Esophagus mucosa (tissue), 1 donor: ENCODE measurements around the gene LRIG3. TPM values are rescaled to one million over a fixed set of nuclear protein-coding genes. Genes with fewer than 3 reads are reported as not detected.

Experiments used
- ATAC-seq: fragments of 200-7000 bp; cut with Tn5 transposase; one replicate; pipeline ENCODE4 v1.9.1; 2020
- total RNA-seq: library from RNA; stranded (reverse); gene quantifications from one replicate; pipeline ENCODE4 v1.2.4, GENCODE V29; 2023
- donor health status: DM: yes; HTN: yes; CAD: no.

LRIG3 gene
- total RNA-seq: 28.2 TPM

DNA sequence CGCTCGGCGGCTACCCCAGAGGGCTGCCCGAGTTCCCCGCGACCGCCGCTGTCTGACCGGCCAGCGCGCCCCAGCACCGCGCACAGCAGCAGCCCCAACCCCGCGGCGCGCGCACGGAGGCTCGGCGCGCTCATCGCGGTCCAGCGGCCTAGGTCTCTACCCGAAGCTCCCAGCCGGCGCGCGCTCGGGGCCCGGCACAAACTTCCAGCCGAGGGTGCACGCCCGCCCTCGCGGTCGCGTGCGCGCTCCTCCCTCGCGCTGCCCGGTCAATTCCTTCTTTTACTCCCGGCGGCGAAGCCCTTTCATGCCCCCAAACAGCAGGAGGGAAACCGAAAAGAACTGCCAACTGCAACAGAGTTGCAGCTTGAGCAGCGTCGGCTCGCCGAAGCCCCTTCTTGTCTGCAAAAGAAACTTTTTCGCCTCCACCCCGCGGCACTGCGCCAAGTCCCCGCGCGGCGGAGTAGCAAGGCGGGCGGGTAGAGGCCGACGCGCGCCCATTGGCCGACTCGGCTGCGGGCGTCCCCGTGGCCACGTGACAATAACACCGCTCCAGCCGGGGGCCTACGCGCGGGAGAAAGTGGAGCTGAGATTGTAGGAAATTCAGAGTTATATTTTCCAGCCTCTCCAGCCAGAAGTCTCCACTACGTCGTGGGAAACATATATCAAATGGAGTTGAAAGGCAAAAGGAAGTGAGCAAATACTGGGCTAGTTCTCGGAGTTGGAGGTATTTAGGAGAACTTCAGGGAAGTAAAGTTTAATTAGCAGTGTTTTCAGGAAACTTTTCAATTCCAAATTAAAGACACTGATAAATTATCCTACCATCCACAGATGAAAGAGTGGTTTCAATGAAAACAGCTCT lies at the start of gene LRIG3:
Gene LRIG3 (minus strand): TSS at position 403 of the 859 bp plus-strand sequence. CDS start 269 bp downstream, at position 134.
- ATAC-seq: peak; percentile 89

- ATAC-seq: no peak
Observed at GRCh38 chr12:58969237-58969636, 48.9 kb upstream of the LRIG3 start.

GRCh38 chr12:58967561-58967960 lies 47.3 kb upstream of the LRIG3 start:
- ATAC-seq: peak; percentile 79

DNA sequence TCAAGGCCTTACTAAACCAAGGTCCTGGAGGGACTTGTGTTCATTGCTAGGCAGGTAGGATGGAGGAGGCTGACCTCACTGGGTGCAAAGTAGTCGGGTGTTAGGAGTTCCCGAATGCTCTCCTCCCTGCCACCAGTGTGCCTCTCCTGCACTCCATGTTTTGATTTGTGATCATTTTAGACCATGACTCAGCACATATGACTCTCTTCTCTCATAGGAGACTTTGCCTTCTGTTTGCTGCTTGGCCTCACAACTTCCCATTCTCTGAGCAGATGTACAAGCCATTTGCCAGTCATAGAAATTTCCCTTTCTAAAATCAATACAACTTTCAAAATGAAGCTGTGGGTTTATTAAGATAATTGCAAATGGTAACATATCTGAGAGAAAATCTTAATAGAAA lies 46.6 kb upstream of the LRIG3 start:
- ATAC-seq: peak; percentile 8

DNA sequence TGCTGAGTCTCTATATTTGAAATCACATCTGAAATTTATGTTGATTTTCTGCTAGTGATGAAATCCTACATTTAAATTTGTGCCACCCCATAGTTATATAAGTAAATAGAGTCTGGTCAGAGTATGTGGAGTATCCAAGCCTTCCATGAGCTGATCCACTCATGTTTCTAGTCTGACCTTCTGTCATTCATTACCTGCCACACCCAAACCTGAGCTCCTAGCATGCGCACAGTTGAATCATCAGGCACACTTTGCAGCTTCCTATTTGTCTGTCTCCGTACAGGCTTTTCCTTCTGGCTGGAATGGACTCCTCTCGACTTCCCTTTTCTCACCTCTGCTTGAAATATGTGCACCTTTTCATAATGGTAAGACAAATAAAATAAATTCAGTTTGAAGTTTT lies 45.3 kb upstream of the LRIG3 start:
- ATAC-seq: peak; percentile 69

- no peak for ATAC-seq
Observed at GRCh38 chr12:58963844-58964243, 43.5 kb upstream of the LRIG3 start.

- no peak for ATAC-seq
Observed at GRCh38 chr12:58961906-58962305, 41.6 kb upstream of the LRIG3 start.

GRCh38 chr12:58961166-58961565 lies 40.9 kb upstream of the LRIG3 start:
- ATAC-seq: no peak

- no peak for ATAC-seq
Observed at GRCh38 chr12:58959639-58960300, 39.5 kb upstream of the LRIG3 start.

GRCh38 chr12:58957298-58957697 lies 37.0 kb upstream of the LRIG3 start:
- ATAC-seq: no peak

DNA sequence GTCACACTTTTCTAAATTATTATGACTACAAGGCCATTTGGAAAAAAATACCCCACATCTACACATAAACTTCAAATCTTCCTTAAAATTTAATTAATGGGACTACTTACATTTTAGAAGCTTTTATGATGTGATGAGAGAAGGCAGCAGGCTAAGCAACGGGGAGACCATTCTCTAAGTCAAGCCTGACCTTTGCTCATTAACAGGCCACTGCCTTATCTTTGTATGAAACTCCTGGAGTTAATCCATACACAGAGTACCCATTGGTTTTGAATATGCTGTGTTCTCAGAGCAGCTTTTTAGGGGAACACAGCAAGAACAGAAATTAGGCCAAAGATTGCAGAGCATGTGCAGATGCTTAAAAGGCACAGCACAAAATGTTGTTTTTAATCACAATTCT lies 35.5 kb upstream of the LRIG3 start:
- ATAC-seq: no peak

- no peak for ATAC-seq
Observed at GRCh38 chr12:58954002-58954401, 33.7 kb upstream of the LRIG3 start.

GRCh38 chr12:58950739-58951100 lies 30.4 kb upstream of the LRIG3 start:
- no peak for ATAC-seq

DNA sequence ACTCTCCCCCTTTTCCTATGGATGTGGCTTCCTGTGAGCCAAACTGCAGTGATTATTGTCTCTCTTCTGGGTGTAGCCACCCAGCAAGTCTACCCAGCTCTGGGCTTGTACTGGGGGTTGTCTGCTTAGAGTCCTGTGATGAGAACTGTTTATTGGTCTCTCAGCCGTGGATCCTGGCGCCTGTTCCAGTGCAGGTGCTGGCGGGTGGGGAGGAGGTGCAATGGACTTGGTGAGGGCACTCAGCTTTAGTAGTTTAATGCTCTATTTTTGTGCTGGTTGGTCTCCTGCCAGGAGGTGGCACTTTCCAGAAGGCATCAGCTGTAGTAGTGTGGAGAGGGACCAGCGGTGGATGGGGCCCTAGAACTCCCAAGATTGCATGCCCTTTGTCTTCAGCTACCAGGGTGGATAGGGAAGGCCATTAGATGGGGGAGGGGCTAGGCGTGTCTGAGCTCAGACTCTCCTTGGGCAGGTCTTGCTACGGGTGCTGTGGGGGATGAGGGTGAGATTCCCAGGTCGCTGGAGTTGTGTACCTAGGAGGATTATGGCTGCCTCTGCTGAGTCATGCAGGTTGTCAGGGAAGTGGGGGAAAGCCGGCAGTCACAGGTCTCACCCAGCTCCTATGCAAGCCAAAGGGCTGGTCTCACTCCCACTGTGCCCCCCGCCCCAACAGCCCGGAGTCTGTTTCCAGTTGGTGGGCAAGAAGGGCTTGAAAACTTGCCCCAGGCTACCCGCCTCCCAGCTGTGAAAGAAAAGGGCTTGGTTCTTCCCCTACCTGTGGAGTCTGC lies 29.8 kb upstream of the LRIG3 start:
- ATAC-seq: peak; percentile 51

DNA sequence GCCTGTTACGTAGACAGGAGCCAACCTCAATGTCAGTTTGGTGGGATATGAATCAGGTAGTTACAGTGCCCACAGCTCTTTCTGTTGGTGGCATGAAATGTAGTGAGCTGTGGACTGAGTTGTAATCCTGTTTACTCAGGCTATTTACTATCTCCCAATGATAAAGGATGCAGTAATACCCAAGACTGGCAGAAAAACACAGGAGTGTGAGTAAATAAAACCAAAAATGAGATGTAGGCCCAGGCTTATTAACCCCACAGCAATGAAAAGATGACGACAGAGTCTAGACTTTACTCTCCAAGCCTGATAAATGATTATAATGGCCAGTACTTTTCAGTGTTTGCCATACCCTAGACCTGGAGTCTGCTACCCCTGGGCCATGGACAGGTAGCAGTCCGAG lies 22.8 kb upstream of the LRIG3 start:
- no peak for ATAC-seq

GRCh38 chr12:58942345-58942744 lies 22.0 kb upstream of the LRIG3 start:
- ATAC-seq: no peak

GRCh38 chr12:58939399-58940100 lies 19.2 kb upstream of the LRIG3 start:
- no peak for ATAC-seq

- ATAC-seq: no peak
Observed at GRCh38 chr12:58938440-58938839, 18.1 kb upstream of the LRIG3 start.

DNA sequence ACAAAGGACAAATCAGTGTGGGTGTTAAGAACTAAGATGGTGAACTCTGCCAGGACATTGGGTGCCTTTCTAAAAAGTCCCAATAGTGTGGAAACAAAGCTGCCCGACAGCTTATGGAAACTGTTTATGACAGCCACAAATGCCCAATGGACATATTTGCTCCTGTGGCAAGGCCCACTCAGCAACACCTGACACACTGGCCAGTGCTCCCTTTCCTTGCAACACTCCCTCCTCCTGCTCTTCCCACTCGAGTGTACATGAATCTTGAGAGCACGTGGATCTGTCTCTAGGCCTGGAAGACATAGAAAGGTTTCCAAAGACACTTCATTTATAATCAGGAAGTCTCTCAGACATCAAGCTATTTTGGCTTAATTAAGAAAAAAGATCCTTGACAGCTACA lies 14.2 kb upstream of the LRIG3 start:
- ATAC-seq: no peak

GRCh38 chr12:58932806-58933681 lies 12.7 kb upstream of the LRIG3 start:
- no peak for ATAC-seq

DNA sequence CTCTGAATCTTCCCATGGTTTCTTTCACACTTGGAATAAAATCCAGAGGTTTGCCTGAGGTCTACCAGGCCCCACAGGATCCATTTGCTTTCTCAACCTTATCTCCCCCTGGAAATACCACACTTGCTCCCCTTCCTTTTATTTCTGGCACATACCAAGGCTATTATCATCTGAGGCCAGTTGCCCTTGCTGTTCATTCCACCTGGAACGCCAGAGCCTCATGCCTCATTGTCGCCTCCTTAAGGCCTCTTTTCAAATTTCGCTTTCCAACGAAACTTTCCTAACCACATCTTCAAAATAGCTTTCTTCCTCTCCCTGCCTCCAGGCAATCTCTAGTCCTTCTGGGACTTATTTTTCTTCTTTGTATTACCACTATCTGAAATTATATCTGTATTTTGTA lies 11.2 kb upstream of the LRIG3 start:
- no peak for ATAC-seq
